SU-DHL-6 (cell line): ENCODE data around the gene BANP.
"Not testable (repeated sequence)": the region's sequence is repeated elsewhere in the genome, so short reads cannot be mapped to it uniquely, and the experiment has no call there.

Source experiments
- EZH2phosphoT487 ChIP-seq: fragments of 200-600 bp; sonication (generic), shearing (Covaris generic); conservative IDR thresholded peaks from 2 replicates; pipeline ENCODE4 v1.6.1; 2018; ENCODE audit warnings: mild to moderate bottlenecking, antibody characterized with exemption, low read length, moderate library complexity, mixed read lengths
- TF ChIP-seq, protein P1 (sequence below): fragments of 200-600 bp; sonication (generic); IDR thresholded peaks from one replicate; pipeline ENCODE4 v1.5.1; 2017; ENCODE audit warnings: antibody characterized with exemption, mild to moderate bottlenecking, low read length, moderate library complexity; ENCODE audit not compliant: insufficient read depth, poor library complexity, severe bottlenecking

GRCh38 chr16:88024491-88025085 lies 73.4 kb downstream of the BANP start:
- TF ChIP-seq, protein P1, sequence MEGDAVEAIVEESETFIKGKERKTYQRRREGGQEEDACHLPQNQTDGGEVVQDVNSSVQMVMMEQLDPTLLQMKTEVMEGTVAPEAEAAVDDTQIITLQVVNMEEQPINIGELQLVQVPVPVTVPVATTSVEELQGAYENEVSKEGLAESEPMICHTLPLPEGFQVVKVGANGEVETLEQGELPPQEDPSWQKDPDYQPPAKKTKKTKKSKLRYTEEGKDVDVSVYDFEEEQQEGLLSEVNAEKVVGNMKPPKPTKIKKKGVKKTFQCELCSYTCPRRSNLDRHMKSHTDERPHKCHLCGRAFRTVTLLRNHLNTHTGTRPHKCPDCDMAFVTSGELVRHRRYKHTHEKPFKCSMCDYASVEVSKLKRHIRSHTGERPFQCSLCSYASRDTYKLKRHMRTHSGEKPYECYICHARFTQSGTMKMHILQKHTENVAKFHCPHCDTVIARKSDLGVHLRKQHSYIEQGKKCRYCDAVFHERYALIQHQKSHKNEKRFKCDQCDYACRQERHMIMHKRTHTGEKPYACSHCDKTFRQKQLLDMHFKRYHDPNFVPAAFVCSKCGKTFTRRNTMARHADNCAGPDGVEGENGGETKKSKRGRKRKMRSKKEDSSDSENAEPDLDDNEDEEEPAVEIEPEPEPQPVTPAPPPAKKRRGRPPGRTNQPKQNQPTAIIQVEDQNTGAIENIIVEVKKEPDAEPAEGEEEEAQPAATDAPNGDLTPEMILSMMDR: not testable (repeated sequence)
- not testable (repeated sequence) for TF ChIP-seq EZH2phosphoT487
